A673 (cell line): ENCODE data around the gene GMDS.

ENCODE experiments used
- EZH2 ChIP-seq: fragments of 200-600 bp; sonication (generic); IDR thresholded peaks from 2 replicates; pipeline ENCODE4 v1.6.1; 2017; ENCODE audit warnings: borderline replicate concordance, low read depth, mild to moderate bottlenecking, mixed read lengths, antibody characterized with exemption, low read length; ENCODE audit not compliant: poor library complexity, severe bottlenecking
- TF ChIP-seq, protein P1 (sequence below): fragments of 300-800, 200-600 bp; sonication (generic); conservative IDR thresholded peaks from 2 replicates; pipeline ENCODE4 v1.5.1; 2017; ENCODE audit warnings: low read depth, mild to moderate bottlenecking, antibody characterized with exemption, low read length, moderate library complexity, mixed read lengths

DNA sequence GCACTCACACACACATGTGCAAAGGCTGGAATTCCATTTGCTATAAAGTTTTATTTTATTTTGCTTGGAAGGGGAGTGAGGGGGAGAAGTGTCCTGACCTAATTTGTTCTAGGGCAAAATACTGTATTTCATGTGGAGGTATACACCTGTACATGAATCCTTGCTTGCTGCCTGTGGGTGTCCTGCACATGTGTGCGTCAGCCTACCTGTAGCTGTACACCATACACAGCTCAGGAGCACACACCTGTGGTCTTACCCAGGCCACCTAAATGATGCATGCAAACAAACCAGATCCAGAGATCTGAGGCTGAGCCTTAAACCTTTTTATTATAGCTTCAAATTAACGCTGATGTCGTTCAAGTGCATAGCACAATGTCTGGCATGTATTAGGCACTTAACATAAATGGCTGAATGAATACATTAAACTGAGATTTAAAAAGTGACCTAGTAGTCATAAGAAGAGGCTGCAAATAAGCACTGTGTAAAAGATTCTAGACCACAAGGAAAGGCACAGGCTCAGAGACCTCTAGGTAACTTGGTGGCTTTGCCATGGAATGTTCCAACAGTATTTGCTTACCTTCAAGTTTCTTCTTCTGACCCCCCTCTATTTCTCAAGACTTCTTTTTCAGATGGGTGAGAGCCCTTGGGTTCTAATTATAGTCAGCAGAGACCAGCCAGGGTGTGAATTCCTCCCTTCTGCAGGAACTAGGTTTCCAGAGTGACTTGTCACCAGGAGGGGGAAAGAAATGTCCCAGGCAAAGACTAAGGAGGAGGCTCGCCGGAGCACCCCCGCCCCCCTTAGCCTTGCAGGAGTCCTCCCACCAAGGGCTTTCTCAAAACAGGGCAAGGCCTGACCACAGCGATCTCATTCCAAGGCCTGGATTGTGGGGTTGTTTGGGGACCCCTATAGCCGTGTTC is 622.3 kb downstream of the GMDS start:
- TF ChIP-seq EZH2, result no peak
- TF ChIP-seq, protein P1, sequence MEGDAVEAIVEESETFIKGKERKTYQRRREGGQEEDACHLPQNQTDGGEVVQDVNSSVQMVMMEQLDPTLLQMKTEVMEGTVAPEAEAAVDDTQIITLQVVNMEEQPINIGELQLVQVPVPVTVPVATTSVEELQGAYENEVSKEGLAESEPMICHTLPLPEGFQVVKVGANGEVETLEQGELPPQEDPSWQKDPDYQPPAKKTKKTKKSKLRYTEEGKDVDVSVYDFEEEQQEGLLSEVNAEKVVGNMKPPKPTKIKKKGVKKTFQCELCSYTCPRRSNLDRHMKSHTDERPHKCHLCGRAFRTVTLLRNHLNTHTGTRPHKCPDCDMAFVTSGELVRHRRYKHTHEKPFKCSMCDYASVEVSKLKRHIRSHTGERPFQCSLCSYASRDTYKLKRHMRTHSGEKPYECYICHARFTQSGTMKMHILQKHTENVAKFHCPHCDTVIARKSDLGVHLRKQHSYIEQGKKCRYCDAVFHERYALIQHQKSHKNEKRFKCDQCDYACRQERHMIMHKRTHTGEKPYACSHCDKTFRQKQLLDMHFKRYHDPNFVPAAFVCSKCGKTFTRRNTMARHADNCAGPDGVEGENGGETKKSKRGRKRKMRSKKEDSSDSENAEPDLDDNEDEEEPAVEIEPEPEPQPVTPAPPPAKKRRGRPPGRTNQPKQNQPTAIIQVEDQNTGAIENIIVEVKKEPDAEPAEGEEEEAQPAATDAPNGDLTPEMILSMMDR, result no peak
